ENCODE measurements around the gene AFG3L2.
"Not testable (repeated sequence)": the region's sequence is repeated elsewhere in the genome, so short reads cannot be mapped to it uniquely, and the experiment has no call there.

Gene AFG3L2

DNA sequence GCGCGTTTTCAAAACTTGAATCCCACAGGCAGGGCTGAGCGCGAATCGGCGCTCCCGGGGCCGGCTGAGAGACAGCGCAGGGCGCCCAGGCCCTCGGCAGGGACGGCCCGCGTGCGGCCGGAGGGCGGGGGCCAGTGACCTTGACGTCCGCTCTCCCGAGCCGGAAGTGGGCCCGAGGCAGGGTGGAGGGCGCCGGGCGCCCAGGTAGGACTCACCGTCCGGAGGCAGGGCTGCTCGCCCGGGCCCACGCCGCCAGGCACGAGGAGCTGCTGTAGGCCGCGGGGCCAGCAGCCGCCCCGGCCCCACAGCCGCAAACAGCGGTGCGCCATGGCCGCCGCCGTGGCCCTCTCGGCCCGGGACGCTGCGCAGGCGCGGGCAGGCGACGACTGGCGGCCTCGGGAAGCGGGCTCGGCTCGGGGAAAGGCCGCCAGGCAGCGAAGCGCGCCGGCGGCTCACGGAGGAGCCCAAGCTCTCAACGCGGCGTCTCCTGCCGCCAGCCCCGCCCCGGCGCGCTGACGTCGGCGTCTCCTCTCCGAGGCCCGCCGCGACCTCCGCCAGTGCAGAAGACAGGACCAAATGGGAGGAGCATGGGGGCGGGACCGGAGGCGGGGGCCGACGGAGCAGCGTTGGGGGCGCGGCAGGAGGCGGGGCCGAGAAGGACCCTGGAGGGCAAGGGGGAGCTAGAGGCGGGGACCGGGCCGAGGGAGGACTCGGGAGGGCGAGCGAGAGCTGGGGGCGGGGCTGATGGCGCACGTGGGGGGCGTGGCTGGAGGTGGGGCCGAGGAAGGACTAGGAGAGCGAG is at the start of gene AFG3L2:
Gene AFG3L2 (minus strand): TSS at position 474 of the 802 bp plus-strand sequence. CDS start 145 bp downstream, at position 329.
- FAIRE-seq (peak; percentile 100), DNase-seq (ENCODE audit: low spot score) (peak; percentile 100)

DNA sequence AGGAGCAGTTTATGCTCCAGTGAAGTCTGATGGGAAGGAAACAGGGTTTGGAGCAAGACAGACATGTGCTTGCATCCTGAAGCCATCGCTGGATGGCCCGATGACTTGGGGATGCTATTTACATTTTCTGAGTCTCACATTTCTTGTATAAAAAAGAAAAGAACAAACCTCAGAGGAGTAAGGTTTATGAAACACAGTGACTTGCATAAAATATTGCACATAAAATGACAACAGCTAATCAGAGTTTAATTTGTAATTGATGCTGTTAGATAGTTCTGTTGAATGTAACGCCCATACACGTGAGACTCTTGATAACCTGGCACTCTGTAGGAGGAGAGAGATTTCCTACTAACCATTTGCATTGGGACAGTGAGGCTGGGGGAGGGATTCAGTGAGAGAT is 47.2 kb upstream of the AFG3L2 start:
- no peak for FAIRE-seq
- no peak for DNase-seq (ENCODE audit: low spot score)

DNA sequence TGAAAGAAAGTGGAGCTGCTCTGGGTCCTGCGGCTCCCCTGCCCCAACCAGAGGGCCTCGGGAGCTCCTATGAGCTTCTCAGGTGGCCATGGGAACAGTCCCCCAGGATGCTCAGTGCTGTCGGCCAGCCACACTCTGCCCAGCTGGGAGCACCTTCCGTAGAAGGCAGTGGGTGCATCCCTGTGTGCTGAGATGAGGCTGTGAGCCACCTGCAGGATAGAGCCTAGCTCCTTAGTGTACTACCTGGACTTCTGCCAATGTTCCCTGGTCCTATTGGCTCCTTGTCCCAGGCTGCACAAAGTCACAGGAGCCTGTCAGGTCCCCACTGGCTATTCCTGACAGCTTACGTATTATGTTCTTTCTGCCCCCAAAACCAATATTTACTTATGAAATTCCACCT is 46.8 kb upstream of the AFG3L2 start:
- FAIRE-seq, result peak; percentile 40
- no peak for DNase-seq (ENCODE audit: low spot score)

DNA sequence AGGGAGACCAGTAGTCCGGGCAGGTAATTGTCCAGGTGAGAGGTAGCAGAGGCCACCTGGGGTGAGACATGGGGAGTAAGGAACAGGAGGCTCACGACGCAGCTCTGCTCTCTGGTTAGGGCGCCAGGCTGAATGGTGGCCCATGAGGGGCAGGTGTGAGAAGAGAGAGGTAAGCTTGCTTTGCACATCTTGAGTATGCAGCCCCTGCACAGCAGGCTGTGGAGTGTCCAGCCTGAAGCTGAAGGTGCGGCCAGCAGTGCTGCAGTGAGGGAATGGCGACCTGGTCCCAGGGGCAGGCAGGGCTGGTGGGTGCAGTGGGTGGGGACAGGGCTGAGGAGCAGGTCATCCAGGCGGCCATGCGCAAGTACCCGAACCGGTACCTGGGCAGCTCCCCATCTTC is 46.4 kb upstream of the AFG3L2 start:
- DNase-seq (ENCODE audit: low spot score) (no peak), FAIRE-seq (peak; percentile 56)

DNA sequence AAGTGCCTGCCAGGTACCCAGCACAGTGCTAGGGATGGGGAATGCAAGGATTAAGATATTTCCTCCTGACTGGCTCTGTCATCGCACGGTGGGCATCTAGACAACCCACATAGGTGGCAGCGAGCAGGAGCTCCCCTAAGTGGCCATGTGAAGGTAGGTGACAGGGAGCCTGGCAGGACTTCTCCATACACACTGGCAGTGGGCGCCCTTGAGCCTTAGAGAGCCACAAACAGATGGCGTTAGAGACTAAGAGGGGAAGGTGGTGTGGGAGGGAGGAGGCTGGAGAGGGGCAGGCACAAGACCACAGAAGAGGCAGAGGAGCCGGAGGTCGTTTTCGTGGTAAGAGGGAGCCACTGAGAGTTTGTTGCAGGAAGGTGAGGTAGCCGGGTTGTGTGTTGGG is 45.9 kb upstream of the AFG3L2 start:
- no peak for DNase-seq (ENCODE audit: low spot score)
- peak; percentile 62 for FAIRE-seq

DNA sequence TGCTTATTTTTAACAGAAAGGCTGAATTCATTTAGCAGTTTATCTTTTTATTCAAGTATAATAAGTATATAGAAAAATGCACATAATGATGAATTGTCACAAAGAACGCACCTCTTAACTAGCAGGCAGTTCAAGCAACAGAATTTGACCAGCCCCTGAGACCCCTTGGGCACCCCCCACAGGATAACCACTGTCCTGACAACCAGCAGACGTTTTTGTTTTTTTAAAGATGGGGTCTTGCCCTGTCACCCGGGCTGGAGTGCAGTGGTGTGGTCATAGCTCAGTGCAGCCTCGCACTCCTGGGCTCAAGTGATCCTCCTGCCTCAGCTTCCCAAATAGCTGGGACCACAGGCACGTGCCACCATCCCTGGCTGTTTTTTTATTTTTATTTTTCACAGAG is 44.7 kb upstream of the AFG3L2 start:
- no peak for DNase-seq (ENCODE audit: low spot score)
- no peak for FAIRE-seq

DNA sequence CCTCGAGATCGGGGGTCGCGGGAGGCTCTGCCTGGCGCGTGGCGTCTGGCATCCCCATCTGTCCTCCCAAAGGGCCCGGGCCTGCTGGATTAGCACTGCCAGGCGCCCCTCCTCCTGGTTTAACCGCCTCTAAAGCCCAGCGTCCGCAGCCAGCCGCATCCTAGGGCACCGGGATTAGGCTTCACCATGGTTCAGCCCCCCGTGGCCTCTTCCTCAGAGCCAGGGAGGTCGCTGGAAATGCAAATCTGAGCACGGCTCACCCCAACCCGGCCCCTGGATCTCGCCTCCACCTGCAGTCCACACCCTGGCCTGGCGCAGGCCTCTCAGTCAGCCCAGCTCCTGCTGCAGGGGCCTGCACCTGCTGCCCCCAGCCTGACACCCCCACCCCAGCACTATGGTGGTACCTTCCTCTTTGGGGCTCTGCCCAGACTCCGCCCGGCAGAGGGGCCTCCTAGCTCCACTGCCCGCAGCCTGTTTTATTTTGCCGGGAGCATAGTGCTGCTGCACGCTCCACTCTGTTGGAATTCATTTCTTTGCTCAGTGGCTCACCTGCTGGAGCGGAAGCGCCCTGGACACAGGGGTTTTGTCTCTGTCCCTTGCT is 43.9 kb upstream of the AFG3L2 start:
- DNase-seq (ENCODE audit: low spot score), result no peak
- no peak for FAIRE-seq

DNA sequence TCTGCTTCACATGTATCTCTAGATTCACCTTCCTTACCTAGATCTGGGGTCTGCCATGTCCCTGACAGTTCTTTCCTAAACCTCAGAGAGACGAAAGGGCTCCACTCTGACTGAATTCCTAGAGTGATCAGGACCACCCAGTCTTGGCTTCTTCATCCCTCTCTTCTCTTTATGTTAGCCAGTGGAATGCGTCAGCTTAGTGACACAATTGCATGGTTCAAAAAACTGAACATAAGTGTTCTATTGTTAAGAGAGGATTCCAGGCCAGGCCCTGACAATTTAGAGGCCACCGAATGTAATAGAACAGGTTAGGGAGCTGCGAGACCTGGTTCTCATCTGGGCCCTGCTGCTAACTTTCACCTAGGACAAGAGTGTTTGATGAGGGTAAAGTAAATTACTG is 40.7 kb upstream of the AFG3L2 start:
- no peak for FAIRE-seq
- DNase-seq (ENCODE audit: low spot score), result no peak

DNA sequence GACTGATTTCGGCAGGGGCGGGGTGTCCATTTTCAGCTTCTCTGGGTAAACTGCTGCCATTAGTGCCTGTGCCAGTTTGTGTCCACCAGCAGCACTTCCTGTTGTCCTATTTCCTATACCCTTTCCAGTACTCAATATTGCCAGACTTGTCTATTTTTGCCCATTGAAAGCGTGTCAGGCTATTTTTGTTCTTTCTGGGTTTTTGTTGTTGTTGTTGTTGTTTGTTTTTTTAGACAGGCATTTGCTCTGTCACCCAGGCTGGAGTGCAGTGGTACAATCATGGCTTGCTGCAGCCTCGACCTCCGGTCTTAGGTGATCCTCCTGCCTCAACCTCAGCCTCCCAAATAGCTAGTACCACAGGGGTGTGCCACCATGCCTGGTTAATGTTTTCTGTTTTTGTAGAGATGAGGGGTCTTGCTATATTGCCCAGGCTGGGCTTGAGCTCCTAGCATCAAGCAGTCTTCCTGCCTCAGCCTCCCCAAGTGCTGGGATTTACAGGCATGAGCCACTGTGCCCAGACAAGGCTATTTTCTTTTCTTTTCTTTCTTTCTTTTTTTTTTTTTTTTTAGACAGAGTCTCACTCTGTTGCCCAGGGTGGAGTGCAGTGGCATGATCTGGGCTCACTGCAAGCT is 39.2 kb upstream of the AFG3L2 start:
- no peak for FAIRE-seq
- no peak for DNase-seq (ENCODE audit: low spot score)

DNA sequence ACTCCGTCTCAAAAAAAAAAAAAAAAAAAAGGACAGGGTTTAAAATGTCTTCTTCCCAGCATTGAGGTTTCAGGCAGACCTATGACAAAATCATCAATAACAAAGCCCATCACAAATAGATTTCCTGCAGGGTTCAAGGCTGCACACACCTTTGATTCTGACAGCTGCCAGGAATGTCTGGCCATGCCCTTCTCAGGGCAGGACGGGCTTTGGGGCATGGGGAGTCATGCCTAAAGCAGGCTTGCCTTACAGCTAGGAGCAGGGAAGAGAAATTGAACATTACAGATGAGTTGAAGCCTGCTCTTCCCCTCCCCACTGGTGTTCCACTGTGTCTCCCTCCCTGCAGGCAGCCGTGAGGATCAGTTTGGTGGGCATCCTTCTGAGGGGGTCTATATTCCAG is 34.4 kb upstream of the AFG3L2 start:
- peak; percentile 46 for FAIRE-seq
- DNase-seq (ENCODE audit: low spot score), result no peak

DNA sequence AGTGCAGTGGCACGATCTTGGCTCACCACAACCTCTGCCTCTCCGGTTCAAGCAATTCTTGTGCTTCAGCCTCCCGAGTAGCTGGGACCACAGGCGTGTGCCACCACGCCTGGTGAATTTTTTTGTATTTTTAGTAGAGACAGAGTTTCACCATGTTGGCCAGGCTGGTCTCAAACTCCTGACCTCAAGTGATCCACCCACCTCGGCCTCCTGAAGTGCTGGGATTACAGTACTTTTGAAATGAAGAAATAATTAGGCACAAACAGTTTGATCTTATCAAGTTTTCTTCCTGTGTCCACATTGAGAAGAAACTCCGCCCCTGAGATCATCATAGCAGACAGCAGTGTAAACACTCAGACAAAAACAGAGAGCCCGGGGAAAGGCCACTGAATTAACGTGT is 33.7 kb upstream of the AFG3L2 start:
- not testable (repeated sequence) for DNase-seq (ENCODE audit: low spot score); FAIRE-seq

DNA sequence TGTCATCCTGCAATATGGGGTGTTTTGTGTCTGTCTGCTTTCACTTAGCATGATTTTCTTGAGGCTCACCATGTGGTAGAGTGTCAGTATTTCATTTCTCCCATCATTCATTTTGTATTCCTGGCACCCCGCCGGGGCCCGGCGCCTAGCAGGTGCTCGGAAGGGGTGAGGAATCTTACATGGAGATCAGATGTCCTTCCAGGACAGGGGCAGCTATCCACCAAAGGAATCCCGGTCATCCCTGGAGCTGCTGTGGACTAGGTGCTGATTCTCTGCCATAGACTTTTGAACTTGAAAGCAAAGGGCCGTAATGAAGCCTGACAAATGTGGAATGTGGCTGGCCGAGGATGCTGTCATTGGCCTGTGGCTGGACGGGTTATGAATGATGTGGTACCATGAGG is 33.1 kb upstream of the AFG3L2 start:
- no peak for DNase-seq (ENCODE audit: low spot score)
- FAIRE-seq, result peak; percentile 83

DNA sequence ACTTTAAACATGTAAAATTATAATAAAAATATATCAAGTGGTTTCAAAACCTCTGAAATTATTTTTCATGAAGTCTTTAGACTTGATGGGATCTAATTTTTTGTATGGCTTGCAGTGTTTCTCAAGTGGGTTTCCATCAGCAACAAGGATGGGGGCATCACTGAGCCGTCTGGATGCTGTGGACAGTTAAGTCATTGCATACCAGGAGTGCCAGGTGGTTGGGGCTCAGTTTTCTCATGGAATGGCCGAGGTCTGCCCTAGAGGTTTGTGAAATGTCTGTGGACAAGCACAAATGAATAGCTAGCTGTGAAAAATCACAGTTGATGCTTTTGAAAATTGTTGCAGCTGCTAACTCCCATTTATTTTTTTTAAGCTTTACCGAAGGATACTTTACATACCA is 32.4 kb upstream of the AFG3L2 start:
- FAIRE-seq (no peak), DNase-seq (ENCODE audit: low spot score) (peak; percentile 60)

DNA sequence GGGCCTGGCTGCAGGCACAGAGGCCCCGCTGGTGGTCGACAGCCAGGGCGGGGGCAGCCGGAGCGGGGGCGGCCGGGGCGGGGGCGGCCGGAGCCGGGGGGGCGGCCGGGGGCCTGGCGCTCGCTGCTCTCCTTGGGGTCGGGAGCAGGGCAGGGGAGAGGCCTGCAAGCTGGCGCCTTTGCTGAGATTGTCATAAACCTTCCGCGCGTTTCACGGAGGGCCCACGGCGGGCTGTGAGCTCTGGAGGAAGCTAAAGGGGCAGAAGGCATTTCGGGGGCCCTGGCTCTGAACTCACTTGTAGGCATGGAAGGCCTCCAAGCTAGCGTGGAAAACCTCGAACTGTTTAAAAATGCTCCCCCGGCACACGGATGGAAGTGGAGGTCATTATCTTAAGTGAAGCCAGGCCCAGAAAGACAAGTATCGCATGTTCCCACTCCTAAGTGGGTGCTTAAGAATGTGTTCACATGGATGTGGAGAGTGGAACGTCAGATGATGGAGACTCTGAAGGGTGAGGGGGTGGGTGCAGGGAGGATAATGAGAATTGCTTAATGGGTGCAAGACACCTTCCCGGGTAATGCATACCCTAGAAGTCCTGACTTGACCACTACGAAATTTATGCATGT is 31.3 kb upstream of the AFG3L2 start:
- peak; percentile 72 for FAIRE-seq
- no peak for DNase-seq (ENCODE audit: low spot score)

DNA sequence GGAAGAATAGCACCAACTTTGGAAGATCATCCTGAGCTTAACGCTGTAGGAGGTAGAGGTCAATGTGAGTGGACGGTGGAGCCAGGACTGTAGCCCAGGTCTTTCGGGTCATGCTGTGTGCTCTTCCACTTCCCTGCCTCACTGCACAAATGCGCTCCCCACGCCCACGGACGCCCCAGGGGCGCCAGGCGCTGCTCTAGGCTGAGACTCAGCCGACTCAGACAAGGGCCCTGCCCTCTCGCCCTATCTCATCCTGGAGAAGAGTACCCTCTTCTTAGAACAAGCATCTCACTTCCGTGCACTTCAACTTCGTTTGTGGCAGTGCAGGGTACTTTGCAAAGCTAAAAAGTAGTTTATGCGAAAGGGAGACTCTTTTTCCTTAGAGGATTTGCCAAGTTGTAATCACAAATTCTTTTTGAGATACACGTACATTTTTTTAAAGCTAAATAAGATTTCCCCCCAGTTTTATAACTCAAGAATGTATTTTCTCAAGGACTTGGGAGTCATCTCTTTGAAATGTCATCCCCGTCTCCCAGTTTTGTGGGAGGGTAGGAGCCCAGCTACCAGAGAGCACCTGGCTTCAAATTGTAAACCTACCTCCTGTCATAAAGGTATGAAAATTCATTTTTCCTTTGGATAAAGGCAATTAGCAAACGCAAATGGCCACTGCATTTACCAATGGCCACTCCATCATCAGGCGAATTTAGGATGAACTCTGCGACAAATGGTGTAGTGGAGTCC is 29.5 kb upstream of the AFG3L2 start:
- DNase-seq (ENCODE audit: low spot score) (no peak), FAIRE-seq (no peak)

DNA sequence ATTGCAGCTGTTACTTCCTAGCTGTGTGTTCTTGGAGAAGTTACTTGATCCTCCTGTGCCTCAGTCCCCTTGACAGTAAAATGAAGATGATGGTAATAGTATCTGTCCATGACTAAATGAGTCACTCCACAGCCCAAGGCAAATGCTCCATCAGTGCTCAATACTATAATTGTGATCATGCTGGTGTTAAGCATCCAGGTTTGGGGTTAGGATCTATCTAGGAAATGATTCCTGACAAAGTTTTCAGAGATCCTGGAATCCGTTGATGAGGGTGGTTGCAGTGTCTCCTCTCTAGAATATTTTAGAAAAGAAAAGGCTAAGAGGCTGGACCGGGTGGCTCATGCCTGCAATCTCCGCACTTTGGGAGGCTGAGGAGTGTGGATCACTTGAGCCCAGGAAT is 28.0 kb upstream of the AFG3L2 start:
- FAIRE-seq (no peak), DNase-seq (ENCODE audit: low spot score) (no peak)

DNA sequence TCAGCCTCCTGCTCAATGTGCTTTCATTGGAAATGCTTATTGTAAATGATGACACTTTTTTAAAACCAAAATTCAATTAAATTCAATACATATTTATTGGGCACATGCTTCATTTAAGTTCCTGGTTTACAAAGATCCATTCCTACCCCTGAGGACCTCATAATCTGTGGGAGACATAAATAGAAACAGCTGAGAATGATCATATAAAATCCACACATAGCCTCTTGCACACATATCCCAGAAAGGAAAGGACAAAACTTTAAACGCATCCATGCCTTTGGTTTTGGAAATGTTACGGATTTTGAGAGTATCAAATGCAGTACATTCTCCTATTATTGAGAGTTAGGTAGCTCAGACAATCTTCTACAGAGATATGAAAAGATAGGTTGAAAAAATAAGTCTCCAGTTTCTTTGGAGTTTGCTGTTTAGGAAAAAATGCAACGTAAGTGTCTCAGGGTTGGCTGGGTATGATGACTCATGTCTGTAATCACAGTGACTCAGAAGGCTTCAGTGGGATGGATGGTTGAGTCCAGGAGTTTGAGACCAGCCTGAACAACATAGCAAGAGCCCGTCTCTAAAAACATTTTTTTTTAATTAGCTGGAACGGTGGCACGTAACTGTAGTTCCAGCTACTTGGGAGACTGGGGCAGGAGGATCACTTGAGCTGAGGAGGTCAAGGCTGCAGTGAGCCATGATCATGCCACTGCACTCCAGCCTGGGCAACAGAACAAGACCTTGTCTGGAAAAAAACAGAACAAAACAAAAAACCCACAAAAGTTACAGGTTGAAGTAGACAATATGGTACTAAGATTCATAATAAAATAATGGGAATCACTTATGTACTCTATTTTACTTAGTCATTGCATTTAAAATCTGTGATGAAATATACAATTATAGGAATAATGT is 26.8 kb upstream of the AFG3L2 start:
- no peak for FAIRE-seq
- DNase-seq (ENCODE audit: low spot score), result peak; percentile 85

DNA sequence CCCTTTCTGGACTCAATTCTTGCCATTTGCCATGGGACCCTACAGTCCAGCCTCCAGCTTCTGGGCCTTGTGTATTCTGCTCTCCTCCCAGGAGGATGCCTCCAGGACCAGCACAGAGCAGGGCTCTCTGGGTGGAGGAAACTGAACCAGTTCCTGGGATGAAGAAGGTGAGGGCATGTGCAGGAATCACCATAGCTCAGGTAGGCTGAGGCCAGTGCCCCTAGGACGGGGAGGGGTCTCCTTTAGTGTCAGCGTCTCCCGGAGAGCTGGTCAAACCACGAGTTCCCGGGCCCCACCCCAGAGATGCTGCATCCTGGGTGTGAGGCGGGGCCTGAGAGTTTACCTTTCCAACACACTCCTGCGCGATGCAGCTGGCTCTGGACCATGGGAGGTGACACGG is 24.9 kb upstream of the AFG3L2 start:
- DNase-seq (ENCODE audit: low spot score) (no peak), FAIRE-seq (no peak)

DNA sequence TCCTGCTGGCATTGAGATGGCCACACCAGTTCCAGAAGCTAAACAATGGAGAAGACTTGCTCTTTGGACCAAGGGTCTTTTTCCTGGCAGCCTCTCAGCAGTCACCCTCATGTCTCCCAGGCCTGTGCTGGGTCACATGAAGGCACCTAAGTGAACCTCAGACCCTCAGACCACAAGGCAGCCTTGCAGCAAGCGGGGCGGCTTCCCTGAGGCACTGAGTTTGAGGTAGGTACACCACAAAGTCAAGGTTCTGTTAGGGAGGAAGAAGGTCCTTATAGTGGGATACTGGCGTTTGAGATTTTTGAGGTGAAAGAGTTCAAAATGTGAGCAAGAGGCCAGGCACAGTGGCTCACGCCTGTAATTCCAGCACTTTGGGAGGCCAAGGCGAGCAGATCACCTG is 22.2 kb upstream of the AFG3L2 start:
- FAIRE-seq (no peak), DNase-seq (ENCODE audit: low spot score) (no peak)

DNA sequence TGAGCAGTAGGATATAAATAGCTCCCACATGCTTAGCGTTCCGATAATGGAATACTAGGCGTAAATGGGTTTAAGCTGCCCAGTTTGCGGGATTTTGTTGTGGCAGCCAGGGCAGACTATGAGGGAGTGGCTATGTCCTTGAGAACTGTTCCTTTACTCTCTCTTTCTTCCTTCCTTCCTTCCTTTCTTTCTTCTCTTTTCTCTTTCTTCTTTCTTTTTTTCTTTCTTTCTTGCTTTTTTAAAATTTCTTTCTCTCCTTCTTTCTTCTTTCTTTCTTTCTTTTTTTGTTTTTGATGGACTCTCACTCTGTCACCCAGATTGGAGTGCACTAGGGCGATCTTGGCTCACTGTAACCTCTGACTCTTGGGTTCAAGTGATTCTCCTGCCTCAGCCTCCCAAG is 21.6 kb upstream of the AFG3L2 start:
- FAIRE-seq, result no peak
- no peak for DNase-seq (ENCODE audit: low spot score)

Data from urothelium cell line (cell line).